Hepatocyte (in vitro differentiated cells): ENCODE data around the gene HCN3. TPM values are rescaled to one million over a fixed set of nuclear protein-coding genes. Genes with fewer than 3 reads are reported as not detected.

ENCODE experiments used
- DNase-seq: peaks from one replicate; pipeline ENCODE4 v3.0.0-alpha.2; 2016; ENCODE audit warnings: low spot score
- H2AFZ ChIP-seq: fragments of 200-600 bp; sonication (generic); 2 replicates; pipeline ENCODE4 v1.6.0; 2016; ENCODE audit warnings: antibody characterized with exemption, mild to moderate bottlenecking
- H3K27ac ChIP-seq: fragments of 200-600 bp; sonication (generic); 2 replicates; pipeline ENCODE4 v1.5.1; 2016; ENCODE audit warnings: mild to moderate bottlenecking
- H3K27me3 ChIP-seq: fragments of 200-600 bp; sonication (generic); 2 replicates; pipeline ENCODE4 v1.6.1; 2016
- H3K36me3 ChIP-seq: fragments of 200-600 bp; sonication (generic); replicated peaks from 2 replicates; pipeline ENCODE4 v1.5.1; 2016; ENCODE audit warnings: low read depth; ENCODE audit not compliant: insufficient read depth
- H3K4me1 ChIP-seq: fragments of 200-600 bp; sonication (generic); 2 replicates; pipeline ENCODE4 v1.5.1; 2016; ENCODE audit warnings: mild to moderate bottlenecking, moderate library complexity; ENCODE audit not compliant: insufficient read depth
- H3K4me2 ChIP-seq: fragments of 200-600 bp; sonication (generic); 2 replicates; pipeline ENCODE4 v1.6.0; 2016
- H3K4me3 ChIP-seq: fragments of 200-600 bp; sonication (generic); 2 replicates; pipeline ENCODE4 v1.5.1; 2016; ENCODE audit warnings: mild to moderate bottlenecking
- H3K79me2 ChIP-seq: fragments of 200-600 bp; sonication (generic); 2 replicates; pipeline ENCODE4 v1.6.0; 2017; ENCODE audit warnings: mild to moderate bottlenecking
- H3K9me2 ChIP-seq: fragments of 200-600 bp; sonication (generic); replicated peaks from 2 replicates; pipeline ENCODE4 v1.6.0; 2017; ENCODE audit warnings: mild to moderate bottlenecking; ENCODE audit not compliant: insufficient read depth
- H3K9me3 ChIP-seq: fragments of 200-600 bp; sonication (generic); 2 replicates; pipeline ENCODE4 v1.5.1; 2016; ENCODE audit warnings: low read depth, mild to moderate bottlenecking
- H4K20me1 ChIP-seq: fragments of 200-600 bp; sonication (generic); 2 replicates; pipeline ENCODE4 v1.6.0; 2016; ENCODE audit warnings: mild to moderate bottlenecking; ENCODE audit not compliant: insufficient read depth, poor library complexity, severe bottlenecking
- EZH2 ChIP-seq: fragments of 200-600 bp; sonication (generic); IDR thresholded peaks from 2 replicates; pipeline ENCODE4 v1.6.1; 2016; ENCODE audit warnings: antibody characterized with exemption, mild to moderate bottlenecking, borderline replicate concordance
- EZH2phosphoT487 ChIP-seq: fragments of 200-600 bp; sonication (generic); IDR thresholded peaks from one replicate; pipeline ENCODE4 v1.6.1; 2018; ENCODE audit warnings: antibody characterized with exemption, mild to moderate bottlenecking, low read depth, moderate library complexity; ENCODE audit not compliant: unreplicated experiment, severe bottlenecking
- WGBS: methylation state at CpG from one replicate; pipeline ENCODE4 v1.1.6; 2016; ENCODE audit warnings: low lambda C conversion rate; ENCODE audit errors: missing lambda C conversion rate; 5-methylcytosine and 5-hydroxymethylcytosine counted together
- polyA plus RNA-seq: library from polyadenylated mRNA; unstranded; fragments of >200 nt; fragmentation: Nextera tagmentation; extraction: Ambion mirVana; gene quantifications from 2 replicates; pipeline ENCODE4 v1.2.1, GENCODE V29; 2016
- total RNA-seq: library from RNA; depleted of rRNA; stranded (reverse); fragments of >200 nt; gene quantifications from 2 replicates; pipeline ENCODE4 v1.2.3, GENCODE V29; 2014
- TF ChIP-seq, protein P1 (sequence below): fragments of 200-600 bp; sonication (generic); IDR thresholded peaks from 2 replicates; pipeline ENCODE4 v1.5.1; 2016; ENCODE audit warnings: antibody characterized with exemption, mild to moderate bottlenecking; ENCODE audit not compliant: poor library complexity

HCN3 gene
- total and polyA plus RNA-seq, 2 experiments from 2014 or later = 4.3 to 5.6 TPM

GRCh38 chr1:155322571-155322952 lies 45.3 kb downstream of the HCN3 start:
- DNase-seq = peak; percentile 63
- Histone ChIP-seq H3K9me3 (no peaks in the 10 kb centered on the region), H3K4me2 (peak overlapping the region; percentile 87), H3K4me1 (peaks cover 22% of the 10 kb centered on the region), H2AFZ (peak overlapping the region; percentile 69), H3K9me2 (no peaks in the 10 kb centered on the region), H4K20me1 (peaks cover 11% of the 10 kb centered on the region), H3K27me3 (no peaks in the 10 kb centered on the region), H3K79me2 (peaks cover 27% of the 10 kb centered on the region), H3K27ac (peak overlapping the region; percentile 94), H3K4me3 (peak overlapping the region; percentile 63), H3K36me3 (no peaks in the 10 kb centered on the region)
- TF ChIP-seq EZH2 (no peak), EZH2phosphoT487 (no peak)
- TF ChIP-seq, protein P1, sequence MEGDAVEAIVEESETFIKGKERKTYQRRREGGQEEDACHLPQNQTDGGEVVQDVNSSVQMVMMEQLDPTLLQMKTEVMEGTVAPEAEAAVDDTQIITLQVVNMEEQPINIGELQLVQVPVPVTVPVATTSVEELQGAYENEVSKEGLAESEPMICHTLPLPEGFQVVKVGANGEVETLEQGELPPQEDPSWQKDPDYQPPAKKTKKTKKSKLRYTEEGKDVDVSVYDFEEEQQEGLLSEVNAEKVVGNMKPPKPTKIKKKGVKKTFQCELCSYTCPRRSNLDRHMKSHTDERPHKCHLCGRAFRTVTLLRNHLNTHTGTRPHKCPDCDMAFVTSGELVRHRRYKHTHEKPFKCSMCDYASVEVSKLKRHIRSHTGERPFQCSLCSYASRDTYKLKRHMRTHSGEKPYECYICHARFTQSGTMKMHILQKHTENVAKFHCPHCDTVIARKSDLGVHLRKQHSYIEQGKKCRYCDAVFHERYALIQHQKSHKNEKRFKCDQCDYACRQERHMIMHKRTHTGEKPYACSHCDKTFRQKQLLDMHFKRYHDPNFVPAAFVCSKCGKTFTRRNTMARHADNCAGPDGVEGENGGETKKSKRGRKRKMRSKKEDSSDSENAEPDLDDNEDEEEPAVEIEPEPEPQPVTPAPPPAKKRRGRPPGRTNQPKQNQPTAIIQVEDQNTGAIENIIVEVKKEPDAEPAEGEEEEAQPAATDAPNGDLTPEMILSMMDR = no peak
- WGBS = 5% methylated on average over 19 of the region's 28 CpGs

- peaks cover 21% of the 10 kb centered on the region for H3K4me1 ChIP-seq
- peak overlapping the region; percentile 63 for H3K4me3 ChIP-seq
- TF ChIP-seq, protein P1 = peak; percentile 98
- TF ChIP-seq EZH2phosphoT487 = no peak
- TF ChIP-seq EZH2 = no peak
- H4K20me1 ChIP-seq = peaks cover 11% of the 10 kb centered on the region
- peaks cover 26% of the 10 kb centered on the region for H3K79me2 ChIP-seq
- no peaks in the 10 kb centered on the region for H3K36me3 ChIP-seq
- no peaks in the 10 kb centered on the region for H3K9me2 ChIP-seq
- WGBS = 2% methylated on average over 30 of the region's 58 CpGs
- H3K27me3 ChIP-seq = no peaks in the 10 kb centered on the region
- H3K27ac ChIP-seq = peak overlapping the region; percentile 94
- H2AFZ ChIP-seq = peak overlapping the region; percentile 69
- H3K9me3 ChIP-seq = no peaks in the 10 kb centered on the region
- peak; percentile 95 for DNase-seq
- H3K4me2 ChIP-seq = peak overlapping the region; percentile 87
These were observed 45.9 kb downstream of the HCN3 start for GRCh38 chr1:155322953-155323728.

- no peaks in the 10 kb centered on the region for H3K27me3 ChIP-seq
- DNase-seq = peak; percentile 94
- H3K36me3 ChIP-seq = no peaks in the 10 kb centered on the region
- peaks cover 21% of the 10 kb centered on the region for H3K4me1 ChIP-seq
- H3K9me2 ChIP-seq = no peaks in the 10 kb centered on the region
- peaks cover 25% of the 10 kb centered on the region for H3K79me2 ChIP-seq
- TF ChIP-seq, protein P1 = no peak
- TF ChIP-seq EZH2 (no peak), EZH2phosphoT487 (no peak)
- H2AFZ ChIP-seq = peak overlapping the region; percentile 59
- peaks cover 11% of the 10 kb centered on the region for H4K20me1 ChIP-seq
- H3K9me3 ChIP-seq = no peaks in the 10 kb centered on the region
- peak overlapping the region; percentile 63 for H3K4me3 ChIP-seq
- 2% methylated on average over 15 of the region's 29 CpGs for WGBS
- peak overlapping the region; percentile 87 for H3K4me2 ChIP-seq
- peak overlapping the region; percentile 94 for H3K27ac ChIP-seq
These were observed 46.4 kb downstream of the HCN3 start for GRCh38 chr1:155323729-155324036.
